B cell (primary cell): Measurements from ENCODE around the gene CDH12.

Experiments used
- EZH2 ChIP-seq: IDR thresholded peaks from 2 replicates; pipeline ENCODE4 v1.6.1; 2012; ENCODE audit warnings: borderline replicate concordance, low read depth, mild to moderate bottlenecking, moderate library complexity, low read length; ENCODE audit not compliant: insufficient read depth, poor library complexity, severe bottlenecking
- TF ChIP-seq, protein P1 (sequence below): fragments of 200-600 bp; IDR thresholded peaks from one replicate; pipeline ENCODE4 v1.8.0; 2022; ENCODE audit warnings: antibody characterized with exemption, mild to moderate bottlenecking

- TF ChIP-seq, protein P1, sequence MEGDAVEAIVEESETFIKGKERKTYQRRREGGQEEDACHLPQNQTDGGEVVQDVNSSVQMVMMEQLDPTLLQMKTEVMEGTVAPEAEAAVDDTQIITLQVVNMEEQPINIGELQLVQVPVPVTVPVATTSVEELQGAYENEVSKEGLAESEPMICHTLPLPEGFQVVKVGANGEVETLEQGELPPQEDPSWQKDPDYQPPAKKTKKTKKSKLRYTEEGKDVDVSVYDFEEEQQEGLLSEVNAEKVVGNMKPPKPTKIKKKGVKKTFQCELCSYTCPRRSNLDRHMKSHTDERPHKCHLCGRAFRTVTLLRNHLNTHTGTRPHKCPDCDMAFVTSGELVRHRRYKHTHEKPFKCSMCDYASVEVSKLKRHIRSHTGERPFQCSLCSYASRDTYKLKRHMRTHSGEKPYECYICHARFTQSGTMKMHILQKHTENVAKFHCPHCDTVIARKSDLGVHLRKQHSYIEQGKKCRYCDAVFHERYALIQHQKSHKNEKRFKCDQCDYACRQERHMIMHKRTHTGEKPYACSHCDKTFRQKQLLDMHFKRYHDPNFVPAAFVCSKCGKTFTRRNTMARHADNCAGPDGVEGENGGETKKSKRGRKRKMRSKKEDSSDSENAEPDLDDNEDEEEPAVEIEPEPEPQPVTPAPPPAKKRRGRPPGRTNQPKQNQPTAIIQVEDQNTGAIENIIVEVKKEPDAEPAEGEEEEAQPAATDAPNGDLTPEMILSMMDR = no peak
- no peak for TF ChIP-seq EZH2
Observed at GRCh38 chr5:22793463-22793862, 59.7 kb downstream of the CDH12 start.
